Hepatocyte (in vitro differentiated cells): ENCODE results near the gene PTGS1.

ENCODE experiments used
- CTCF ChIP-seq: fragments of 200-600 bp; sonication (generic); IDR thresholded peaks from 2 replicates; pipeline ENCODE4 v1.5.1; 2016; ENCODE audit warnings: antibody characterized with exemption, mild to moderate bottlenecking; ENCODE audit not compliant: poor library complexity
- EZH2 ChIP-seq: fragments of 200-600 bp; sonication (generic); IDR thresholded peaks from 2 replicates; pipeline ENCODE4 v1.6.1; 2016; ENCODE audit warnings: antibody characterized with exemption, mild to moderate bottlenecking, borderline replicate concordance
- EZH2phosphoT487 ChIP-seq: fragments of 200-600 bp; sonication (generic); IDR thresholded peaks from one replicate; pipeline ENCODE4 v1.6.1; 2018; ENCODE audit warnings: antibody characterized with exemption, mild to moderate bottlenecking, low read depth, moderate library complexity; ENCODE audit not compliant: unreplicated experiment, severe bottlenecking

GRCh38 chr9:122338994-122339393 is 31.8 kb upstream of the PTGS1 start:
- no peak for TF ChIP-seq CTCF
- no peak for TF ChIP-seq EZH2
- TF ChIP-seq EZH2phosphoT487 = no peak
